Activated T-cell treated with anti-CD3 and anti-CD28 coated beads, Interleukin-2, amount 50 U/mL, for 24 hours (primary cell): ENCODE measurements around the gene BCAP31.

Experiments used
- DNase-seq: peaks from one replicate; pipeline ENCODE4 v3.0.0-alpha.2; 2020
- H3K27ac Mint-ChIP-seq: 2 replicates; pipeline ENCODE4 v1.8.0; 2020; ENCODE audit warnings: mild to moderate bottlenecking, mixed read lengths
- H3K27me3 Mint-ChIP-seq: 2 replicates; pipeline ENCODE4 v1.8.0; 2020; ENCODE audit warnings: mixed read lengths
- H3K36me3 Mint-ChIP-seq: 2 replicates; pipeline ENCODE4 v1.8.0; 2020; ENCODE audit warnings: low read depth, mixed read lengths
- H3K4me1 Mint-ChIP-seq: 2 replicates; pipeline ENCODE4 v1.8.0; 2020; ENCODE audit warnings: low read depth, mixed read lengths
- H3K4me3 Mint-ChIP-seq: 2 replicates; pipeline ENCODE4 v1.8.0; 2020; ENCODE audit warnings: mild to moderate bottlenecking, moderate library complexity, mixed read lengths
- H3K9me3 Mint-ChIP-seq: 2 replicates; pipeline ENCODE4 v1.8.0; 2020; ENCODE audit warnings: mixed read lengths

Gene BCAP31

GRCh38 chrX:153665726-153666306, 58.4 kb downstream of the BCAP31 start:
- Mint-ChIP-seq H3K27ac (no peak overlapping the region), H3K27me3 (peaks cover 61% of the 10 kb centered on the region), H3K36me3 (no peaks in the 10 kb centered on the region), H3K9me3 (no peaks in the 10 kb centered on the region), H3K4me1 (peaks cover 10% of the 10 kb centered on the region), H3K4me3 (no peak overlapping the region)
- DNase-seq = no peak

GRCh38 chrX:153662266-153662665, 61.9 kb downstream of the BCAP31 start:
- DNase-seq = peak; percentile 77
- no peak overlapping the region for H3K27ac Mint-ChIP-seq
- H3K4me1 Mint-ChIP-seq = peaks cover 1% of the 10 kb centered on the region
- H3K27me3 Mint-ChIP-seq = peaks cover 70% of the 10 kb centered on the region
- no peaks in the 10 kb centered on the region for H3K36me3 Mint-ChIP-seq
- H3K4me3 Mint-ChIP-seq = peak overlapping the region; percentile 65
- no peaks in the 10 kb centered on the region for H3K9me3 Mint-ChIP-seq

- no peaks in the 10 kb centered on the region for H3K36me3 Mint-ChIP-seq
- H3K27ac Mint-ChIP-seq = no peak overlapping the region
- H3K27me3 Mint-ChIP-seq = peaks cover 57% of the 10 kb centered on the region
- H3K4me3 Mint-ChIP-seq = no peak overlapping the region
- H3K4me1 Mint-ChIP-seq = peaks cover 1% of the 10 kb centered on the region
- no peak for DNase-seq
- no peaks in the 10 kb centered on the region for H3K9me3 Mint-ChIP-seq
Measured at GRCh38 chrX:153659268-153659667, 64.9 kb downstream of the BCAP31 start.

GRCh38 chrX:153657161-153657560, 67.0 kb downstream of the BCAP31 start:
- no peak for DNase-seq
- no peak overlapping the region for H3K4me3 Mint-ChIP-seq
- H3K4me1 Mint-ChIP-seq = peaks cover 1% of the 10 kb centered on the region
- H3K27me3 Mint-ChIP-seq = peaks cover 48% of the 10 kb centered on the region
- no peaks in the 10 kb centered on the region for H3K9me3 Mint-ChIP-seq
- H3K27ac Mint-ChIP-seq = no peak overlapping the region
- H3K36me3 Mint-ChIP-seq = no peaks in the 10 kb centered on the region

GRCh38 chrX:153653556-153653955, 70.6 kb downstream of the BCAP31 start:
- Mint-ChIP-seq H3K36me3 (no peaks in the 10 kb centered on the region), H3K4me1 (no peaks in the 10 kb centered on the region), H3K27me3 (peaks cover 38% of the 10 kb centered on the region), H3K27ac (no peak overlapping the region), H3K9me3 (no peaks in the 10 kb centered on the region), H3K4me3 (no peak overlapping the region)
- DNase-seq = no peak

- no peak overlapping the region for H3K4me3 Mint-ChIP-seq
- peaks cover 35% of the 10 kb centered on the region for H3K27me3 Mint-ChIP-seq
- no peaks in the 10 kb centered on the region for H3K9me3 Mint-ChIP-seq
- no peaks in the 10 kb centered on the region for H3K36me3 Mint-ChIP-seq
- peak; percentile 28 for DNase-seq
- no peak overlapping the region for H3K27ac Mint-ChIP-seq
- no peaks in the 10 kb centered on the region for H3K4me1 Mint-ChIP-seq
Measured at GRCh38 chrX:153651540-153652079, 72.6 kb downstream of the BCAP31 start.

GRCh38 chrX:153650959-153651358, 73.2 kb downstream of the BCAP31 start:
- Mint-ChIP-seq H3K9me3 (no peaks in the 10 kb centered on the region), H3K27ac (no peak overlapping the region), H3K27me3 (peaks cover 39% of the 10 kb centered on the region), H3K36me3 (no peaks in the 10 kb centered on the region), H3K4me3 (no peak overlapping the region), H3K4me1 (no peaks in the 10 kb centered on the region)
- DNase-seq = no peak
